ENCODE results near the gene GLB1L. TPM values are rescaled to one million over a fixed set of nuclear protein-coding genes. Genes with fewer than 3 reads are reported as not detected.
A peak's percentile ranks its signal among the peaks of the same experiment; 100 is the strongest.

The GLB1L gene
- total and polyA plus RNA-seq, 2 of the 8 experiments (the other 6 are each of a cell fraction or from before 2014, with no cell fraction given), result 3.7 to 4.0 TPM

GRCh38 chr2:219218217-219218731 is 27.0 kb downstream of the GLB1L start:
- H3K36me3 ChIP-seq (ENCODE audit: control insufficient read depth in 2 of 4, insufficient read depth in 4 of 4, low read length in 3 of 4), result peaks cover 11 to 43% (median 30%) of the 10 kb centered on the region in 4 experiments; a peak in 7 of 8 replicates
- ChIA-PET POLR2A (ENCODE audit: partially characterized antibody) (interaction anchor here (0.8 to 14.0 kb wide), 28 partner anchors 9 to 106 kb away, joined by 3 to 190 read pairs (median 6); partner anchors contain the start of genes ANKZF1, ATG9A, CNPPD1 and DNAJB2), CTCF (ENCODE audit: partially characterized antibody) (interaction anchor here (0.6 to 1.8 kb wide), 3 partner anchors 26 to 60 kb away, joined by 3 to 4 read pairs (median 3); no protein-coding TSS in a partner anchor)
- H3K56ac ChIP-seq (replicated peaks; ENCODE audit: insufficient read length, low read depth, low read length), result peak overlapping the region; percentile 93
- H2BK20ac ChIP-seq (ENCODE audit: low read length), result no peak overlapping the region
- peak overlapping the region; percentile 3; the same call in 1 of the 2 replicates for H3K27ac ChIP-seq (ENCODE audit: low read depth, low read length)
- peak overlapping the region; percentile 66 to 80 (median 75) for H3K4me3 ChIP-seq (ENCODE audit: extremely low read depth in 1 of 4, insufficient read depth in 2 of 4, low read depth in 3 of 4, low read length in 4 of 4)
- H3K4me2 ChIP-seq (ENCODE audit: insufficient read depth in 1 of 2, low read depth in 2 of 2, low read length in 2 of 2), result peak overlapping the region; percentile 88 to 96
- DNase-seq (ENCODE audit: low read depth in 1 of 2, low spot score in 2 of 2) (peak in 1 of 2 experiments; percentile 90), FAIRE-seq (no peak)
- no peaks in the 10 kb centered on the region; a peak in 1 of 7 replicates for H3K27me3 ChIP-seq (replicated peaks in 1 of 4; ENCODE audit: control insufficient read depth in 3 of 4, extremely low read depth in 1 of 4, insufficient read depth in 3 of 4, low read length in 3 of 4)
- peak overlapping the region; percentile 98 for H3K18ac ChIP-seq (ENCODE audit: extremely low read depth, low read length)
- H3K14ac ChIP-seq (ENCODE audit: insufficient read length), result no peak overlapping the region
- H2AK5ac ChIP-seq (ENCODE audit: low read depth, low read length), result no peak overlapping the region
- no peaks in the 10 kb centered on the region for H3K79me2 ChIP-seq (ENCODE audit: control insufficient read depth in 1 of 2, insufficient read depth in 2 of 2, low read length in 2 of 2)
- no peak overlapping the region for H2BK120ac ChIP-seq (replicated peaks; ENCODE audit: low read depth, low read length)
- H2AFZ ChIP-seq (ENCODE audit: low read length), result no peak overlapping the region; the same call in 1 of the 2 replicates
- H3K23me2 ChIP-seq (ENCODE audit: low read depth, low read length), result peaks cover 14% of the 10 kb centered on the region
- H3K23ac ChIP-seq (ENCODE audit: insufficient read length), result no peak overlapping the region
- H4K8ac ChIP-seq (ENCODE audit: extremely low read depth, insufficient read depth, low read length), result peak overlapping the region; percentile 95
- peak overlapping the region; percentile 100 for H4K91ac ChIP-seq (replicated peaks; ENCODE audit: insufficient read length, low read length)
- H3K9ac ChIP-seq (replicated peaks in 1 of 4; ENCODE audit: extremely low read depth in 1 of 4, low read depth in 3 of 4, low read length in 3 of 4), result peak overlapping the region; percentile 59 to 93 (median 88); a peak in 6 of 7 replicates
- peaks cover 0 to 2% of the 10 kb centered on the region in 2 experiments for H4K20me1 ChIP-seq (replicated peaks in 1 of 2; ENCODE audit: control insufficient read depth in 1 of 2, insufficient read depth in 2 of 2, low read length in 2 of 2)
- 2% methylated on average over 27 of the region's 37 CpGs; no CpG with 5 or more reads in 1 of the 2 experiments for WGBS, 2 experiments (ENCODE audit: extremely low coverage in 1 of 2, insufficient coverage in 1 of 2, insufficient read length in 1 of 2, insufficient replicate concordance in 2 of 2, low coverage in 1 of 2, low lambda C conversion rate in 2 of 2, missing lambda C conversion rate in 1 of 2)
- peak overlapping the region; percentile 90; the same call in 1 of the 2 replicates for H2BK12ac ChIP-seq (ENCODE audit: low read depth, low read length)
- H3K79me1 ChIP-seq (ENCODE audit: low read depth, low read length), result no peaks in the 10 kb centered on the region
- no peak overlapping the region for H2BK15ac ChIP-seq (ENCODE audit: low read length)
- H3K4ac ChIP-seq (replicated peaks; ENCODE audit: insufficient read length, low read depth, low read length), result peak overlapping the region; percentile 99
- no peaks in the 10 kb centered on the region for H3K9me3 ChIP-seq (ENCODE audit: insufficient read depth in 2 of 2, low read depth in 1 of 2, low read length in 1 of 2)
- peaks cover 0 to 12% (median 6%) of the 10 kb centered on the region in 4 experiments; a peak in 3 of 7 replicates for H3K4me1 ChIP-seq (replicated peaks in 1 of 4; ENCODE audit: control insufficient read depth in 3 of 4, insufficient read depth in 4 of 4, low read length in 3 of 4)
- H4K5ac ChIP-seq (ENCODE audit: insufficient read length, low read depth, low read length), result peak overlapping the region; percentile 96
- peak overlapping the region; percentile 97 for H2BK5ac ChIP-seq (ENCODE audit: low read depth, low read length)
